Measurements from ENCODE around the gene LDB3.
"Not testable (repeated sequence)": the region's sequence is repeated elsewhere in the genome, so short reads cannot be mapped to it uniquely, and the experiment has no call there.

LDB3 gene

GRCh38 chr10:86730227-86730626 lies 61.9 kb downstream of the LDB3 start:
- no peak for DNase-seq (ENCODE audit: low read depth in 2 of 2)

DNA sequence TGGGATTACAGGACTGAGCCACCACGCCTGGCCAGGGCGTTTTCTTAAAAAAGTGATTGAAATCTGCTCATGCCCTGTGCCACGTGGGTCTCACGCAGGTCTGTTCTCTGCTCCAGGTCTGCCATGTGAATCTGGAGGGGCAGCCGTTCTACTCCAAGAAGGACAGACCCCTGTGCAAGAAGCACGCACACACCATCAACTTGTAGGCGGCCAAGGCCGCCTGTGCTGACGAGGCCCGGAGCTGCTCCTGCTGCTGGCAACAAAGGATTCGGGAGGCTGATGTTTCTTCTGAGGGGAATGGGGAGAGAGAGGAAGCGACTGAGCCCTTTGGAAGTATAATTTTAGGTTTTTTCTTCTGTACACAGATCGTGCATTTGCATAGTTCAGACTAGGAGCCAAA lies 64.5 kb downstream of the LDB3 start:
- no peak for DNase-seq (ENCODE audit: low read depth in 2 of 2)

DNA sequence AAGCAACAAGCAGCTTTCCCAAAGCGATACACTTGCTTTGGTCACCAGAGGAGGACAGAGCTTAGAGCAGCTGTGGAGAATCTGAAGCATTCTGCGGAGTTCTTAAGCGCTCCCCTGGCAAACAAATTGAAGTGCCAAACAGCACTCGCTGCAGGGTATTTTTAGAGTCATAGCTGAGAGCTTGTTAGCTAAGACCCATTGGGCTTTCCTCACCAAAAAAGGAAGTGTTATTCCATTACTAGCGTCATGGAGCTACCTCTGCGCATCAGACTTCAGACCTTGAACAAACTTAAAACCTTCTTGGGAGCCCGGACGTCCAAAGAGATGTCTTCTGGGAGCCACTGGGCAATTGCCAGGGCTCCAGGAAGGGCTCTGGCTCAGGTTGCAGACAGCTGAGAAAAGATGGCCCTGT lies 65.0 kb downstream of the LDB3 start:
- DNase-seq (ENCODE audit: low read depth in 2 of 2) = no peak

DNA sequence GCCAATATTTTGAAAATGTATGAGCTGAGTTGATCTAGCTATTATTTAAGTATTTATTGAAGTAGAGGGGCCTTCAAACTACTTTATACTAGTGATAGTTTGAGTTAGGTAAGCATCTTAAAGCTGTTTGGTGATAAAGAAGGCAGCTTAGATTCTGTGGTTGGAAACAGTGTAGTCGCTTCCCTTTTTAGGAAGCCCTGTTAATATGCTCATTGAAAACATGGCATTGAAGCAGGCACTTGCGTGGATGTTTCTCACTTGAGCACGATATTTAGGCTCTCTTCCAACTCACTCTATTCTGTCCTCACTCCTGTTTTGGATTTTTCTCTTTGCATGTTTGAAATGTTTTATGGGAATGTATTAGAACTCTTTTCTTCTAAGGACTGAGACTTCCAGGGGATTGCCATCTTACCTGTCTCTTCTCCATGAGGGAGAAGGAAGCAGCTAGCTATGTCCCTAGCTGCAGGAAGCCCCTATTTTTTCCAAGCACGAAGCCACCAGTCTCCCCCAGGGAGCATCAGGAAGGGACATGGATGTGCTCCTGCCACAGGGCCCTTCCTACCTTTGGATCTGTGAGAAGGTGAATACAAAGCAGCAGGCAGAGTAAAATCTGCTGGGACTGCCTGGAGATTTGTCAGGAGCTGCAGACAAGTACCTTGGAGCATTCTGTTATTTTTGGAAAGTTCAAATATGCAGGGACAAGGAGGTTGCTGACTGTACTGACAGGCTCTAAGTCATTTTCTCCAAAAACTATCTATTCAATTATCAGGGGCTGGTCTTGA lies 66.1 kb downstream of the LDB3 start:
- DNase-seq (ENCODE audit: low read depth in 2 of 2) = no peak

DNA sequence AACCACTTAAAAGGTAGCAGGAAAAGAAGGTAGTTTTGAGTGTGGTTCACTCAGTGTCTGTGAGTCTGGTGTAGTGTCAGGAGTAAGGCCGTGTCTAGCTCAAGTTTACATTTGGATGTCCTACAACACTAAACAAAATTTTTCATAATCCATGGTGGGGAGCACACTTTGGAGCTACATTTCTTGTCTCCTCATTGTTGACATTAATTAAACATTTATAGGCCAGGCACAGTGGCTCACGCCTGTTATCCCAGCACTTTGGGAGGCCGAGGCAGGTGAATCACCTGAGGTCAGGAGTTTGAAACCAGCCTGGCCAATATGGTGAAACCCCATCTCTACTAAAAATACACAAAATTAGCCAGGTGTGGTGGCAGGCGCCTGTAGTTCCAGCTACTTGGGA lies 67.0 kb downstream of the LDB3 start:
- not testable (repeated sequence) for DNase-seq (ENCODE audit: low read depth in 2 of 2)

DNA sequence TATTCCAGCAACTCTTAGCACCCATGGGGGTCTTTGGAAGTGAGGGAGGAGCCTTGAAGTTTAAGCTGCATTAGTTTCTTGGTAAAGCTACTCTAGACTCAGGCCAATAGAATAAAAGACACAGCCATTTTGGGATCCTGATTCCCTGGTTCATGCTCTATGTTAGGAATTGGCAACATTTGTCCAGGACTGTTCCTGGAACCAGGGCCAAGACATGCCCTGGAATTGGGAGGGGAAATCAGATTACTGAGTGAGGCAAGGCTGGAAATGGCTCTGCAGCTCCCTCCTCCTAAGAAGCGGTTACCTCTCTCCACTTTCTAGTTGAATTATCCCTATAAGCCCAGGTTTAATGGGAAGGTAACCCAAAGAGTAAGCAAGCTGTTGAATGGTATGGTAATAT lies 73.9 kb downstream of the LDB3 start:
- DNase-seq (ENCODE audit: low read depth in 2 of 2) = no peak

- DNase-seq (ENCODE audit: low read depth in 2 of 2) = no peak
Measured at GRCh38 chr10:86744067-86744725, 75.9 kb downstream of the LDB3 start.

DNA sequence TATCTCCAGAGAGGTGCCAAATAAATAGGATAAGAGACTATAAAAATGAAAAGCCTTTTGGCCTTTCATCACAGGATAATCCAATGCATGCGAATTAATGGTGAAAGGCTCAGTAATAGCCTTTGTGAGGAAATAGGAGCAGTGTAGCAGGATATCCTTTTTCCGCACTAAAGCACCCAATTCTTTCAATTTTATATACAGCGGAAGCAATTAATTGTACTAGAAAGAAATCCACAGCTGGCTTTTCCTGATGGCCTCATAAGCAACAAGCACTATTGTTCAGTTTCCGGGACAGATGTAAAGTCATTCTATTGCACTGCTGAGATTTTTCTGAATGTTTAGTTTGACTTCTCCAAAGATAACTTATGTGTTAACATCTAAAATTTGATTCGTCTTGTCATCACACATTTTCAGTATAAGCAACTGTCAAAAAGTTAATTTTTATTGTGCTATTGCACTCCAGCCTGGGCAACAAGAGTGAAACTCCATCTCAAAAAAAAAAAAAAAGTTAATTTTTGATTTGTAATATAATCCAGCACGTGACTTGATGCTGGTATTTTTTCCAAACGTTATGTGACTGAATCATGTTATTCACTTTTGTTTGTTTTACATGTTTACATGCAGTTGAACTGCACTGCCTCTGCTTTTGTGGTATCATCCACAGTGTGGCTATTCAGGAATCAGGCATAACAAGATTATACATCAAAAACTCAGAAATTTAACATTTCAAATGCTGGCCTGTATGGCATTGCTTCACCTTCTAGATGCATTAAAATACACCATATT lies 79.7 kb downstream of the LDB3 start:
- DNase-seq (ENCODE audit: low read depth in 2 of 2) = no peak

- no peak for DNase-seq (ENCODE audit: low read depth in 2 of 2)
Measured at GRCh38 chr10:86749854-86750253, 81.5 kb downstream of the LDB3 start.

DNA sequence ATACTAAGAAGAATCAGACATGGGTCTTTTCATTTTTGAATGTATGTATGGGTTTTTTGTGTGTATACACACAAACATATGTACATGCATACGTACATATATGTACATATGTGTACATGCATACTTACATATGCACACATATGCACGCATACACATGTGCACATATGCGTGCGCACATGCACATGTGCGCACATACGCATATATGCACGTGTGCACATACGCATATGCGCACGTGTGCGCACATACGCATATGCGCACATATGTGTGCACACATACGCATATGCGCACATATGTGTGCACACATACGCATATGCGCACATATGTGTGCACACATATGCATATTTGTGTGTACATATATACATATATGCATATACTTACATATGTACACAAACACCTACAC lies 83.2 kb downstream of the LDB3 start:
- no peak for DNase-seq (ENCODE audit: low read depth in 2 of 2)

- DNase-seq (ENCODE audit: low read depth in 2 of 2) = no peak
Measured at GRCh38 chr10:86752311-86752710, 84.0 kb downstream of the LDB3 start.

GRCh38 chr10:86753051-86753450 lies 84.7 kb downstream of the LDB3 start:
- no peak for DNase-seq (ENCODE audit: low read depth in 2 of 2)

DNA sequence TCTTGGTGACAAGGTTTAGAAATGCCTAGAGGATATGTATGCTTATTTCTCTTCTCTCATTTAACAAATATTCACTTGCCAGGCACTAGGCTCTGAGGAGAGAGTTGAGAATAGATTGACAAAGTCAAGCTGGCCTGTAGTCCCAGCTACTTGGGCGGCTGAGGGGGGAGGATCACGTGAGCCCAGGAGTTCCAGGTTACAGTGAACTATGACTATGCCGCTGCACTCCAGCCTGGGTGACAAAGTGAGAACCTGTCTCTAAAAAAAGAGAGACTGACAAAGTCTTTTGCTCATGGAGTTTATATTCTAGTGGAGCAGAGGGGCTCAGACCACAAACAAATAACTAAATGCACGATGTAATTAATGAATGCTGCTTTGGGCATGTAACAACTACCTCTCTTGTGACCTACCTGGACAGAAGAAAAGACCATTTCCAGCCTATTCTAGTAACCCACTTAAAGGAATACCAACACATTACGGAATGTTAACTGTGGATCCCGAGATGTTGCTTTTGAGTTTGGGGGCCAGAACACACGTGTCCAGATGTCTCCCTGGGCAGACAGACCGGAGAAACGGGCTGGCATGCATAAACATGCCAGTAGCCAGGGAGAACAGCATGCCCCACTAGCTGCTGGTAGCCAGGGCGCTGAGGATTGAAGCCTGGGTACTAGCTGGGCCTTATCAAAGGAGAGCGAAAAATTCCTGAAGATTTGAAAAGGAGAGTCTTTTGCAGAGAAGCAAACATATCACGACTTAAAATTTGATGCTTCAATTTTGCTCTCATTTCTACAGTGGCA lies 85.5 kb downstream of the LDB3 start:
- no peak for DNase-seq (ENCODE audit: low read depth in 2 of 2)

- no peak for DNase-seq (ENCODE audit: low read depth in 2 of 2)
Measured at GRCh38 chr10:86755454-86755739, 87.1 kb downstream of the LDB3 start.

- DNase-seq (ENCODE audit: low read depth in 2 of 2) = peak; percentile 49 to 92
Measured at GRCh38 chr10:86755740-86756510, 87.6 kb downstream of the LDB3 start.

DNA sequence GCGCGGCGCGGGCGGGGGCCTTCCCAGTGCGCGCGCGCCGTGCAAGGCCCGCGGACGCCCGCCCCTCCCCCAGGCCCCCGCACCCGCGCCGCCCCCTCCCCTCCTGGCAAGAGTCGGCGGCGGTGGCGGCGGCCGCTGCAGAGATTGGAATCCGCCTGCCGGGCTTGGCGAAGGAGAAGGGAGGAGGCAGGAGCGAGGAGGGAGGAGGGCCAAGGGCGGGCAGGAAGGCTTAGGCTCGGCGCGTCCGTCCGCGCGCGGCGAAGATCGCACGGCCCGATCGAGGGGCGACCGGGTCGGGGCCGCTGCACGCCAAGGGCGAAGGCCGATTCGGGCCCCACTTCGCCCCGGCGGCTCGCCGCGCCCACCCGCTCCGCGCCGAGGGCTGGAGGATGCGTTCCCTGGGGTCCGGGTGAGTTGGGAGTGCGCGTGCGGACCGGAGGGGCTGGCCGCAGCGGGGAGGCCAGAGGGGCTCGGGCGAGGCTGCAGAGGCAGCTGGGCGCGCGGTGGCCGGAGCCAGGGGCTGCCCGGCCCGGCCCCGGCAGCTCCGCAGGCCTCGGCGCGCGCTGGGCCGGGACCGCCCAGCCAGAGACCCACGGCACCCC lies 88.3 kb downstream of the LDB3 start, which contains the start of gene BMPR1A:
TSS of gene BMPR1A (plus strand) at position 109 of the 602 bp plus-strand sequence. CDS start 119,400 bp downstream, outside the sequence.
- no peak for DNase-seq (ENCODE audit: low read depth in 2 of 2)

- peak in 1 of 2 donors; percentile 11 for DNase-seq (ENCODE audit: low read depth in 2 of 2)
Measured at GRCh38 chr10:86757113-86757972, 89.0 kb downstream of the LDB3 start.

- DNase-seq (ENCODE audit: low read depth in 2 of 2) = no peak
Measured at GRCh38 chr10:86758189-86759072, 90.1 kb downstream of the LDB3 start.
